ENCODE results near the gene MST1.

MST1 gene

GRCh38 chr3:49723628-49724551 is 34.6 kb upstream of the MST1 start, which contains the start of gene GMPPB (continued):
- TF ChIP-seq ZNF391 (tag by site-specific recombination; IDR thresholded peaks at IDR 0.05; ENCODE audit: borderline replicate concordance, low read depth) (no peak), KLF1 (tag by site-specific recombination; IDR thresholded peaks at IDR 0.05) (peak; percentile 41; the same call in 1 of the 2 replicates), ZNF521 (tag by site-specific recombination; IDR thresholded peaks at IDR 0.05) (no peak), ZNF837 (tag by site-specific recombination; IDR thresholded peaks at IDR 0.05) (peak; percentile 57; the same call in 1 of the 2 replicates), ZBTB48 (tag by site-specific recombination; IDR thresholded peaks at IDR 0.05) (peak; percentile 77), ZNF221 (tag by site-specific recombination; IDR thresholded peaks at IDR 0.05; ENCODE audit: borderline replicate concordance) (no peak), ZNF26 (tag by site-specific recombination; IDR thresholded peaks at IDR 0.05) (no peak), SP3 (tag by site-specific recombination; IDR thresholded peaks at IDR 0.05) (peak; percentile 57; the same call in 1 of the 2 replicates), HOXA7 (CRISPR knock-in tag; IDR thresholded peaks at IDR 0.05; ENCODE audit: borderline replicate concordance) (no peak), CTCF (tag by site-specific recombination; IDR thresholded peaks at IDR 0.05) (peak; percentile 23; the same call in 1 of the 2 replicates), KLF16 (tag by site-specific recombination; IDR thresholded peaks at IDR 0.05) (peak; percentile 40; the same call in 1 of the 2 replicates), ZNF324 (tag by site-specific recombination; IDR thresholded peaks at IDR 0.05) (peak; percentile 22; the same call in 1 of the 2 replicates), ZBTB26 (tag by site-specific recombination; optimal IDR thresholded peaks at IDR 0.05) (peak; percentile 67), ZNF677 (tag by site-specific recombination; IDR thresholded peaks at IDR 0.05) (no peak), ZNF416 (tag by site-specific recombination; IDR thresholded peaks at IDR 0.05) (0 out of 2 replicates have a peak, but pooled peaks have one; percentile 18), ZNF10 (tag by site-specific recombination; IDR thresholded peaks at IDR 0.05) (no peak), GFI1B (tag by site-specific recombination; IDR thresholded peaks at IDR 0.05) (no peak), ZNF223 (tag by site-specific recombination; IDR thresholded peaks at IDR 0.05) (no peak)
- TF ChIP-seq, protein P1, sequence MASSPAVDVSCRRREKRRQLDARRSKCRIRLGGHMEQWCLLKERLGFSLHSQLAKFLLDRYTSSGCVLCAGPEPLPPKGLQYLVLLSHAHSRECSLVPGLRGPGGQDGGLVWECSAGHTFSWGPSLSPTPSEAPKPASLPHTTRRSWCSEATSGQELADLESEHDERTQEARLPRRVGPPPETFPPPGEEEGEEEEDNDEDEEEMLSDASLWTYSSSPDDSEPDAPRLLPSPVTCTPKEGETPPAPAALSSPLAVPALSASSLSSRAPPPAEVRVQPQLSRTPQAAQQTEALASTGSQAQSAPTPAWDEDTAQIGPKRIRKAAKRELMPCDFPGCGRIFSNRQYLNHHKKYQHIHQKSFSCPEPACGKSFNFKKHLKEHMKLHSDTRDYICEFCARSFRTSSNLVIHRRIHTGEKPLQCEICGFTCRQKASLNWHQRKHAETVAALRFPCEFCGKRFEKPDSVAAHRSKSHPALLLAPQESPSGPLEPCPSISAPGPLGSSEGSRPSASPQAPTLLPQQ (tag by site-specific recombination; IDR thresholded peaks at IDR 0.05): peak; percentile 11; the same call in 1 of the 2 replicates
- TF ChIP-seq, protein P2, sequence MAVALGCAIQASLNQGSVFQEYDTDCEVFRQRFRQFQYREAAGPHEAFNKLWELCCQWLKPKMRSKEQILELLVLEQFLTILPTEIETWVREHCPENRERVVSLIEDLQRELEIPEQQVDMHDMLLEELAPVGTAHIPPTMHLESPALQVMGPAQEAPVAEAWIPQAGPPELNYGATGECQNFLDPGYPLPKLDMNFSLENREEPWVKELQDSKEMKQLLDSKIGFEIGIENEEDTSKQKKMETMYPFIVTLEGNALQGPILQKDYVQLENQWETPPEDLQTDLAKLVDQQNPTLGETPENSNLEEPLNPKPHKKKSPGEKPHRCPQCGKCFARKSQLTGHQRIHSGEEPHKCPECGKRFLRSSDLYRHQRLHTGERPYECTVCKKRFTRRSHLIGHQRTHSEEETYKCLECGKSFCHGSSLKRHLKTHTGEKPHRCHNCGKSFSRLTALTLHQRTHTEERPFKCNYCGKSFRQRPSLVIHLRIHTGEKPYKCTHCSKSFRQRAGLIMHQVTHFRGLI (tag by site-specific recombination; IDR thresholded peaks at IDR 0.05): no peak
- TF ChIP-seq, protein P3, sequence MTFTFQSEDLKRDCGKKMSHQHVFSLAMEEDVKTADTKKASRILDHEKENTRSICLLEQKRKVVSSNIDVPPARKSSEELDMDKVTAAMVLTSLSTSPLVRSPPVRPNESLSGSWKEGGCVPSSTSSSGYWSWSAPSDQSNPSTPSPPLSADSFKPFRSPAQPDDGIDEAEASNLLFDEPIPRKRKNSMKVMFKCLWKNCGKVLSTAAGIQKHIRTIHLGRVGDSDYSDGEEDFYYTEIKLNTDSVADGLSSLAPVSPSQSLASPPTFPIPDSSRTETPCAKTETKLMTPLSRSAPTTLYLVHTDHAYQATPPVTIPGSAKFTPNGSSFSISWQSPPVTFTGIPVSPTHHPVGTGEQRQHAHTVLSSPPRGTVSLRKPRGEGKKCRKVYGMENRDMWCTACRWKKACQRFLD (tag by site-specific recombination; IDR thresholded peaks at IDR 0.05): 0 out of 2 replicates have a peak, but pooled peaks have one; percentile 33
- TF ChIP-seq, protein P4, sequence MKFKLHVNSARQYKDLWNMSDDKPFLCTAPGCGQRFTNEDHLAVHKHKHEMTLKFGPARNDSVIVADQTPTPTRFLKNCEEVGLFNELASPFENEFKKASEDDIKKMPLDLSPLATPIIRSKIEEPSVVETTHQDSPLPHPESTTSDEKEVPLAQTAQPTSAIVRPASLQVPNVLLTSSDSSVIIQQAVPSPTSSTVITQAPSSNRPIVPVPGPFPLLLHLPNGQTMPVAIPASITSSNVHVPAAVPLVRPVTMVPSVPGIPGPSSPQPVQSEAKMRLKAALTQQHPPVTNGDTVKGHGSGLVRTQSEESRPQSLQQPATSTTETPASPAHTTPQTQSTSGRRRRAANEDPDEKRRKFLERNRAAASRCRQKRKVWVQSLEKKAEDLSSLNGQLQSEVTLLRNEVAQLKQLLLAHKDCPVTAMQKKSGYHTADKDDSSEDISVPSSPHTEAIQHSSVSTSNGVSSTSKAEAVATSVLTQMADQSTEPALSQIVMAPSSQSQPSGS (tag by site-specific recombination; IDR thresholded peaks at IDR 0.05; ENCODE audit: low read depth): no peak

Measured in HEK293 (cell line).